ENCODE measurements around the gene MYO1B.

The MYO1B gene

GRCh38 chr2:191369034-191369433 lies 123.8 kb downstream of the MYO1B start:
- DNase-seq: no peak

- DNase-seq: no peak
Measured at GRCh38 chr2:191374366-191374765, 129.2 kb downstream of the MYO1B start.

GRCh38 chr2:191374939-191375338 lies 129.7 kb downstream of the MYO1B start:
- no peak for DNase-seq

- no peak for DNase-seq
Measured at GRCh38 chr2:191376981-191377629, 131.9 kb downstream of the MYO1B start.

GRCh38 chr2:191379375-191379774 lies 134.2 kb downstream of the MYO1B start:
- DNase-seq: no peak

- DNase-seq: no peak
Measured at GRCh38 chr2:191382801-191383200, 137.6 kb downstream of the MYO1B start.

GRCh38 chr2:191383486-191383885 lies 138.3 kb downstream of the MYO1B start:
- DNase-seq: no peak

- DNase-seq: no peak
Measured at GRCh38 chr2:191384829-191385228, 139.6 kb downstream of the MYO1B start.

GRCh38 chr2:191385416-191386160 lies 140.4 kb downstream of the MYO1B start:
- no peak for DNase-seq

- DNase-seq: no peak
Measured at GRCh38 chr2:191386938-191387536, 141.8 kb downstream of the MYO1B start.

- no peak for DNase-seq
Measured at GRCh38 chr2:191389288-191389687, 144.1 kb downstream of the MYO1B start.

- no peak for DNase-seq
Measured at GRCh38 chr2:191391171-191391570, 146.0 kb downstream of the MYO1B start.

- DNase-seq: no peak
Measured at GRCh38 chr2:191394043-191394442, 148.8 kb downstream of the MYO1B start.

GRCh38 chr2:191396794-191397193 lies 151.6 kb downstream of the MYO1B start:
- no peak for DNase-seq

GRCh38 chr2:191399601-191400000 lies 154.4 kb downstream of the MYO1B start:
- DNase-seq: no peak

GRCh38 chr2:191401287-191401686 lies 156.1 kb downstream of the MYO1B start:
- no peak for DNase-seq

- DNase-seq: no peak
Measured at GRCh38 chr2:191402966-191403565, 157.9 kb downstream of the MYO1B start.

GRCh38 chr2:191404568-191404991 lies 159.4 kb downstream of the MYO1B start:
- DNase-seq: no peak

- no peak for DNase-seq
Measured at GRCh38 chr2:191405546-191405945, 160.3 kb downstream of the MYO1B start.

- DNase-seq: no peak
Measured at GRCh38 chr2:191410646-191411436, 165.6 kb downstream of the MYO1B start.

- DNase-seq: no peak
Measured at GRCh38 chr2:191411472-191411871, 166.3 kb downstream of the MYO1B start.

- no peak for DNase-seq
Measured at GRCh38 chr2:191412353-191412752, 167.1 kb downstream of the MYO1B start.

- DNase-seq: no peak
Measured at GRCh38 chr2:191415101-191415500, 169.9 kb downstream of the MYO1B start.
